Transverse colon (tissue), 4 donors: ENCODE measurements around the gene MSLN.

ENCODE experiments used
- EP300 ChIP-seq: sonication (generic); formaldehyde crosslinking; IDR thresholded peaks from one replicate; pipeline ENCODE4 v1.6.1; 2017; ENCODE audit warnings: antibody characterized with exemption, low read depth
- POLR2A ChIP-seq: fragments of 450-650 bp; IDR thresholded peaks from one replicate; pipeline ENCODE4 v1.6.1; 2016; ENCODE audit warnings: antibody characterized with exemption, mild to moderate bottlenecking, moderate library complexity
- POLR2AphosphoS5 ChIP-seq, 3 donors: sonication (generic); formaldehyde crosslinking; IDR thresholded peaks; one replicate each; pipeline ENCODE4 v1.6.1; 2016; ENCODE audit warnings: antibody characterized with exemption in 3 of 3
- TF ChIP-seq, protein P1 (sequence below), 5 experiments: fragments of 200-600 bp in 3 of 5; fragments of 450-650 bp in 2 of 5; sonication (generic) in 3 of 5; IDR thresholded peaks; 1 replicate in 2 of 5; 2 replicates in 3 of 5; pipeline ENCODE4 v1.5.1; 2016 to 2017; ENCODE audit warnings: antibody characterized with exemption in 5 of 5, inconsistent platforms in 3 of 5, mild to moderate bottlenecking in 2 of 5, moderate library complexity in 1 of 5

GRCh38 chr16:767743-768235 is 7.3 kb downstream of the MSLN start:
- TF ChIP-seq, protein P1, sequence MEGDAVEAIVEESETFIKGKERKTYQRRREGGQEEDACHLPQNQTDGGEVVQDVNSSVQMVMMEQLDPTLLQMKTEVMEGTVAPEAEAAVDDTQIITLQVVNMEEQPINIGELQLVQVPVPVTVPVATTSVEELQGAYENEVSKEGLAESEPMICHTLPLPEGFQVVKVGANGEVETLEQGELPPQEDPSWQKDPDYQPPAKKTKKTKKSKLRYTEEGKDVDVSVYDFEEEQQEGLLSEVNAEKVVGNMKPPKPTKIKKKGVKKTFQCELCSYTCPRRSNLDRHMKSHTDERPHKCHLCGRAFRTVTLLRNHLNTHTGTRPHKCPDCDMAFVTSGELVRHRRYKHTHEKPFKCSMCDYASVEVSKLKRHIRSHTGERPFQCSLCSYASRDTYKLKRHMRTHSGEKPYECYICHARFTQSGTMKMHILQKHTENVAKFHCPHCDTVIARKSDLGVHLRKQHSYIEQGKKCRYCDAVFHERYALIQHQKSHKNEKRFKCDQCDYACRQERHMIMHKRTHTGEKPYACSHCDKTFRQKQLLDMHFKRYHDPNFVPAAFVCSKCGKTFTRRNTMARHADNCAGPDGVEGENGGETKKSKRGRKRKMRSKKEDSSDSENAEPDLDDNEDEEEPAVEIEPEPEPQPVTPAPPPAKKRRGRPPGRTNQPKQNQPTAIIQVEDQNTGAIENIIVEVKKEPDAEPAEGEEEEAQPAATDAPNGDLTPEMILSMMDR (IDR thresholded peaks at IDR 0.05): no peak
- TF ChIP-seq POLR2AphosphoS5 (IDR thresholded peaks at IDR 0.05) (no peak), POLR2A (no peak), EP300 (no peak)
